OCI-LY7 (cell line): ENCODE results near the gene GPANK1. TPM values are rescaled to one million over a fixed set of nuclear protein-coding genes. Genes with fewer than 3 reads are reported as not detected.

Experiments used
- BruUV-seq: library from RNA; stranded (reverse); fragments of 400-500 nt; replicated peaks from 2 replicates; lab custom pipeline; 2021; lab: Mats Ljungman, UMichigan
- CTCF ChIA-PET: fragments of 300-600 bp; sonication (Branson Sonifier 250); formaldehyde crosslinking; loops from one replicate; lab custom pipeline; 2022; ENCODE audit warnings: antibody characterized with exemption; ENCODE audit not compliant: unreplicated experiment; lab: Charles Lee
- POLR2A ChIA-PET: fragments of 300-600 bp; sonication (Branson Sonifier 250); formaldehyde crosslinking; loops from one replicate; lab custom pipeline; 2022; ENCODE audit warnings: antibody characterized with exemption; lab: Charles Lee
- DNase-seq: peaks from one replicate; pipeline ENCODE4 v3.0.0-alpha.2; 2015; ENCODE audit warnings: low spot score
- H2AFZ ChIP-seq: fragments of 200-600 bp; sonication (generic), shearing (Covaris generic); 2 replicates; pipeline ENCODE4 v1.6.1; 2014; ENCODE audit warnings: mild to moderate bottlenecking, antibody characterized with exemption, low read length, moderate library complexity
- H3K27ac ChIP-seq: fragments of 200-600 bp; sonication (generic); 2 replicates; pipeline ENCODE4 v1.5.1; 2014; ENCODE audit warnings: mixed run types, low read depth, mild to moderate bottlenecking, moderate library complexity, low read length, inconsistent platforms; ENCODE audit not compliant: poor library complexity, severe bottlenecking
- H3K36me3 ChIP-seq: fragments of 200-600 bp; sonication (generic); 2 replicates; pipeline ENCODE4 v1.6.1; 2014; ENCODE audit warnings: mild to moderate bottlenecking, antibody characterized with exemption, low read length, moderate library complexity, mixed read lengths; ENCODE audit not compliant: insufficient read depth
- H3K4me1 ChIP-seq: fragments of 200-600 bp; sonication (generic); 2 replicates; pipeline ENCODE4 v1.5.1; 2014; ENCODE audit warnings: mild to moderate bottlenecking, low read length; ENCODE audit not compliant: insufficient read depth, poor library complexity, severe bottlenecking
- H3K4me2 ChIP-seq: fragments of 200-600 bp; sonication (generic); 2 replicates; pipeline ENCODE4 v1.6.1; 2014; ENCODE audit warnings: mild to moderate bottlenecking, low read length
- H3K4me3 ChIP-seq: fragments of 200-600 bp; sonication (generic); 2 replicates; pipeline ENCODE4 v1.5.1; 2014; ENCODE audit warnings: mild to moderate bottlenecking, low read depth, low read length; ENCODE audit not compliant: poor library complexity, severe bottlenecking
- H3K79me2 ChIP-seq: fragments of 200-600 bp; sonication (generic); 2 replicates; pipeline ENCODE4 v1.6.1; 2016; ENCODE audit warnings: low read depth, mild to moderate bottlenecking, low read length, moderate library complexity, mixed read lengths; ENCODE audit not compliant: insufficient read depth
- H3K9me2 ChIP-seq: fragments of 200-600 bp; sonication (generic); 2 replicates; pipeline ENCODE4 v1.6.1; 2016; ENCODE audit warnings: mild to moderate bottlenecking, low read length, mixed read lengths; ENCODE audit not compliant: insufficient read depth
- H3K9me3 ChIP-seq: fragments of 200-600 bp; sonication (generic); 2 replicates; pipeline ENCODE4 v1.6.1; 2014; ENCODE audit warnings: mild to moderate bottlenecking, mixed run types, low read length, mixed read lengths
- H4K20me1 ChIP-seq: fragments of 200-600 bp; sonication (generic); 2 replicates; pipeline ENCODE4 v1.6.1; 2014; ENCODE audit warnings: mild to moderate bottlenecking, antibody characterized with exemption, low read length, moderate library complexity, mixed read lengths; ENCODE audit not compliant: insufficient read depth
- EZH2phosphoT487 ChIP-seq: fragments of 200-600 bp; sonication (generic); IDR thresholded peaks from 2 replicates; pipeline ENCODE4 v1.6.1; 2018; ENCODE audit warnings: low read depth, borderline replicate concordance, mild to moderate bottlenecking, mixed run types, antibody characterized with exemption, low read length, moderate library complexity, mixed read lengths
- intact Hi-C: fragments of 100-400 bp; cut with micrococcal nuclease; formaldehyde crosslinking; loops from one replicate; pipeline ENCODE4 v1.10.0; 2022; ENCODE audit not compliant: unreplicated experiment
- total RNA-seq, 2 experiments: library from RNA; depleted of rRNA in 1 of 2; stranded (reverse); fragments of >200 nt in 1 of 2; shearing (Covaris generic) in 1 of 2; gene quantifications; 2 replicates each; pipeline ENCODE4 v1.2.3, GENCODE V29; 2014 to 2022
- TF ChIP-seq, protein P1 (sequence below): fragments of 200-600 bp; sonication (generic); conservative IDR thresholded peaks from 2 replicates; pipeline ENCODE4 v1.5.1; 2014; ENCODE audit warnings: mild to moderate bottlenecking, antibody characterized with exemption, low read length, moderate library complexity, mixed read lengths

The GPANK1 gene
- total RNA-seq, 2 experiments from 2014 or later = 34.3 to 40.7 TPM

DNA sequence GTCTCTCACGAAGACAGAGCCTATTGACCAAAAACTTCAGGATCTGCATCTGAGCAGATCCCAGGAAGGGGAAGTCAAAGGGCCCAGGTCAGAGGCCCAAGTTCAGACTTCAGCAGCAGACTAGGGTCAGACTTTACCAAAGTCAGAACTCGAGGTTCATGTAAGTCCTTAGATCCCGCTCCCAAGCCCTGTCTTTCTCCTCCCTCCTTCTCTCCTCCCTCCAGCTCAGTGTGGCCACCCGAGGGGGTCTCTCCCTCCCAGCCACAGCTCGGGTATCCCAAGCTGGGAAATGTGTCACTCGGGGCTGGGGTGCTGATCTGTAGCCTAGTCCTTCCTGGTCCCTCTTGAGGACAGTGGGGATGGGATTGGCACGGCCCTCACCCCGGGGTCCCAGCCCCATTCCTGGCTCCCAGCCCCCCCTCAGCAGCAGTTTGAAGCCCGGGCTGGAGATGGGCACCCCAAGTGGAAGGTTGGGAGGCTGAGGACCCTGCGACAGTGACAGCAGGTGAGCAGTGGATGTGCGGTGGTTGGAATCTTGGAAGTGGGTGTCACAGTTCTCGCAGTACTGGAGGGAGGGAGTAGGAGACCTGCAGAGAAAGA is 2.6 kb downstream of the GPANK1 start:
- Histone ChIP-seq H3K9me2 (no peaks in the 10 kb centered on the region), H3K4me2 (peak overlapping the region; percentile 97), H4K20me1 (0 out of 2 replicates have a peak, but pooled peaks cover 3% of the 10 kb centered on the region), H3K79me2 (peaks cover 45% of the 10 kb centered on the region), H3K36me3 (peaks cover 40% of the 10 kb centered on the region), H2AFZ (no peak overlapping the region), H3K4me3 (no peak overlapping the region), H3K27ac (peak overlapping the region; percentile 19), H3K9me3 (no peaks in the 10 kb centered on the region), H3K4me1 (peaks cover 62% of the 10 kb centered on the region)
- CTCF ChIA-PET = no interaction called here
- TF ChIP-seq, protein P1, sequence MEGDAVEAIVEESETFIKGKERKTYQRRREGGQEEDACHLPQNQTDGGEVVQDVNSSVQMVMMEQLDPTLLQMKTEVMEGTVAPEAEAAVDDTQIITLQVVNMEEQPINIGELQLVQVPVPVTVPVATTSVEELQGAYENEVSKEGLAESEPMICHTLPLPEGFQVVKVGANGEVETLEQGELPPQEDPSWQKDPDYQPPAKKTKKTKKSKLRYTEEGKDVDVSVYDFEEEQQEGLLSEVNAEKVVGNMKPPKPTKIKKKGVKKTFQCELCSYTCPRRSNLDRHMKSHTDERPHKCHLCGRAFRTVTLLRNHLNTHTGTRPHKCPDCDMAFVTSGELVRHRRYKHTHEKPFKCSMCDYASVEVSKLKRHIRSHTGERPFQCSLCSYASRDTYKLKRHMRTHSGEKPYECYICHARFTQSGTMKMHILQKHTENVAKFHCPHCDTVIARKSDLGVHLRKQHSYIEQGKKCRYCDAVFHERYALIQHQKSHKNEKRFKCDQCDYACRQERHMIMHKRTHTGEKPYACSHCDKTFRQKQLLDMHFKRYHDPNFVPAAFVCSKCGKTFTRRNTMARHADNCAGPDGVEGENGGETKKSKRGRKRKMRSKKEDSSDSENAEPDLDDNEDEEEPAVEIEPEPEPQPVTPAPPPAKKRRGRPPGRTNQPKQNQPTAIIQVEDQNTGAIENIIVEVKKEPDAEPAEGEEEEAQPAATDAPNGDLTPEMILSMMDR = no peak
- no peak for TF ChIP-seq EZH2phosphoT487
- no TSS peak for BruUV-seq
- no peak for DNase-seq
- intact Hi-C loops = no loop called here
- POLR2A ChIA-PET = interaction anchor here (0.6 to 2.0 kb wide), 6 partner anchors 9 to 309 kb away, joined by 3 to 10 read pairs (median 4); partner anchors contain the start of genes BAG6 and HSPA1B

DNA sequence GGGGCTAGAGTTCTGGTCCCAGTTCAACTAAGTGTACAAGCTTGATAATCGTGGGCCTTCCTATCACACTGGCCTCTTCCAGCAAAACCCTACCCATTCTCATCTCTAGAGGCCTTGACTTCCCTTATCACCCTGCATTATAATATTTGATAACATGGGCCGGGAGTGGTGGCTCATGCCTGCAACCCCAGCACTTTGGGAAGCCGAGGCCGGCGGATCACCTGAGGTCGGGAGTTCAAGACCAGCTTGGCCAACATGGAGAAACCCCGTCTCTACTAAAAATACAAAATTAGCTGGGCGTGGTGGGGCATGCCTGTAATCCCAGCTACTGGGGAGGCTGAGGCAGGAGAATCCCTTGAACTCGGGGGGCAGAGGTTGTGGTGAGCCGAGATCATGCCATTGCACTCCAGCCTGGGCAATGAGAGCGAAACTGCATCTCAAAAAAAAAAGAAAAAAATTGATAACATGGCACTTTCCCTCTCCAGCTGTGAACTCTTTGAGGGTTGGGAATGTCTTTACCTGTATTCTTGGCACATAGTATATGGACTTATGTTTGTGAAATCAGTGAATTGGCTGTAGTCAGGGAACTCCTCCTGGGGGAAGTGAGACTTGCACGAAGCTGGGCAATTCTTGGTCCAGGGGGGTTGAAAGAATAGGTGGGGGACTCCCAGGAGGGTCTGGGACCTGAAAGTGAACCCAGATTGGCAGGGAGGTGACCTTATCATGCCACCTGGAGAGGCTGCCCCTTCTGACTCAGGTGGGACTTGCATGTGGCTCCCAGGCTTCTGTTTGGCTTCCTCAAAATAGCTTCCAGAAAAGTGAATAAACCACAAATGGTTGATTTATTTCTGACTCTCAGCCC is 3.3 kb downstream of the GPANK1 start:
- Histone ChIP-seq H3K4me2 (peak overlapping the region; percentile 97), H3K27ac (peak overlapping the region; percentile 43), H4K20me1 (0 out of 2 replicates have a peak, but pooled peaks cover 2% of the 10 kb centered on the region), H3K9me2 (no peaks in the 10 kb centered on the region), H3K79me2 (peaks cover 38% of the 10 kb centered on the region), H2AFZ (no peak overlapping the region), H3K36me3 (peaks cover 34% of the 10 kb centered on the region), H3K4me1 (peaks cover 55% of the 10 kb centered on the region), H3K9me3 (no peaks in the 10 kb centered on the region), H3K4me3 (peak overlapping the region; percentile 75)
- ChIA-PET POLR2A (interaction anchor here (0.6 to 1.9 kb wide), 6 partner anchors 9 to 223 kb away, joined by 3 to 8 read pairs (median 4); partner anchors contain the start of genes BAG6 and LSM2), CTCF (no interaction called here)
- DNase-seq = no peak
- intact Hi-C loops = no loop called here
- BruUV-seq = no TSS peak
- no peak for TF ChIP-seq EZH2phosphoT487
- TF ChIP-seq, protein P1 = 0 out of 2 replicates have a peak, but pooled peaks have one; percentile 12
